Activated CD8-positive, alpha-beta memory T cell treated with anti-CD3 and anti-CD28 coated beads, Interleukin-2, amount 50 U/mL, for 24 hours (primary cell): ENCODE data around the gene NOL4L.

Experiments
- DNase-seq: peaks from one replicate; pipeline ENCODE4 v3.0.0-alpha.2; 2020; ENCODE audit errors: extremely low read depth

The NOL4L gene

GRCh38 chr20:32523613-32524213, 61.4 kb downstream of the NOL4L start:
- DNase-seq = no peak

GRCh38 chr20:32522776-32523612, 62.1 kb downstream of the NOL4L start:
- DNase-seq = no peak

GRCh38 chr20:32522526-32522775, 62.7 kb downstream of the NOL4L start:
- DNase-seq = no peak

- DNase-seq = no peak
These were observed 63.2 kb downstream of the NOL4L start for GRCh38 chr20:32521780-32522525.

GRCh38 chr20:32520927-32521203, 64.3 kb downstream of the NOL4L start:
- no peak for DNase-seq

- no peak for DNase-seq
These were observed 65.8 kb downstream of the NOL4L start for GRCh38 chr20:32519381-32519730.

GRCh38 chr20:32518593-32519380, 66.3 kb downstream of the NOL4L start:
- no peak for DNase-seq

GRCh38 chr20:32517914-32518592, 67.1 kb downstream of the NOL4L start:
- DNase-seq = no peak

GRCh38 chr20:32517518-32517873, 67.6 kb downstream of the NOL4L start:
- DNase-seq = no peak

GRCh38 chr20:32516583-32517517, 68.3 kb downstream of the NOL4L start:
- no peak for DNase-seq

- DNase-seq = no peak
These were observed 69.5 kb downstream of the NOL4L start for GRCh38 chr20:32515631-32516101.

- no peak for DNase-seq
These were observed 70.4 kb downstream of the NOL4L start for GRCh38 chr20:32514760-32515159.

- DNase-seq = no peak
These were observed 71.9 kb downstream of the NOL4L start for GRCh38 chr20:32513031-32513866.

- DNase-seq = no peak
These were observed 73.1 kb downstream of the NOL4L start for GRCh38 chr20:32512047-32512385.

GRCh38 chr20:32511358-32512046, 73.6 kb downstream of the NOL4L start:
- no peak for DNase-seq

GRCh38 chr20:32510601-32511357, 74.4 kb downstream of the NOL4L start:
- no peak for DNase-seq

- DNase-seq = no peak
These were observed 75.0 kb downstream of the NOL4L start for GRCh38 chr20:32510120-32510600.

GRCh38 chr20:32509639-32510066, 75.5 kb downstream of the NOL4L start:
- peak; percentile 30 for DNase-seq

- DNase-seq = no peak
These were observed 76.4 kb downstream of the NOL4L start for GRCh38 chr20:32508775-32509119.
